NCI-H526 (cell line): ENCODE data around the gene ARL4A.
"Not testable (repeated sequence)": the region's sequence is repeated elsewhere in the genome, so short reads cannot be mapped to it uniquely, and the experiment has no call there.

ENCODE experiments used
- DNase-seq, 2 experiments: peaks; one replicate each; lab custom pipeline; 2025; lab: John Stamatoyannopoulos, UW

Gene ARL4A, protein sequence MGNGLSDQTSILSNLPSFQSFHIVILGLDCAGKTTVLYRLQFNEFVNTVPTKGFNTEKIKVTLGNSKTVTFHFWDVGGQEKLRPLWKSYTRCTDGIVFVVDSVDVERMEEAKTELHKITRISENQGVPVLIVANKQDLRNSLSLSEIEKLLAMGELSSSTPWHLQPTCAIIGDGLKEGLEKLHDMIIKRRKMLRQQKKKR

DNA sequence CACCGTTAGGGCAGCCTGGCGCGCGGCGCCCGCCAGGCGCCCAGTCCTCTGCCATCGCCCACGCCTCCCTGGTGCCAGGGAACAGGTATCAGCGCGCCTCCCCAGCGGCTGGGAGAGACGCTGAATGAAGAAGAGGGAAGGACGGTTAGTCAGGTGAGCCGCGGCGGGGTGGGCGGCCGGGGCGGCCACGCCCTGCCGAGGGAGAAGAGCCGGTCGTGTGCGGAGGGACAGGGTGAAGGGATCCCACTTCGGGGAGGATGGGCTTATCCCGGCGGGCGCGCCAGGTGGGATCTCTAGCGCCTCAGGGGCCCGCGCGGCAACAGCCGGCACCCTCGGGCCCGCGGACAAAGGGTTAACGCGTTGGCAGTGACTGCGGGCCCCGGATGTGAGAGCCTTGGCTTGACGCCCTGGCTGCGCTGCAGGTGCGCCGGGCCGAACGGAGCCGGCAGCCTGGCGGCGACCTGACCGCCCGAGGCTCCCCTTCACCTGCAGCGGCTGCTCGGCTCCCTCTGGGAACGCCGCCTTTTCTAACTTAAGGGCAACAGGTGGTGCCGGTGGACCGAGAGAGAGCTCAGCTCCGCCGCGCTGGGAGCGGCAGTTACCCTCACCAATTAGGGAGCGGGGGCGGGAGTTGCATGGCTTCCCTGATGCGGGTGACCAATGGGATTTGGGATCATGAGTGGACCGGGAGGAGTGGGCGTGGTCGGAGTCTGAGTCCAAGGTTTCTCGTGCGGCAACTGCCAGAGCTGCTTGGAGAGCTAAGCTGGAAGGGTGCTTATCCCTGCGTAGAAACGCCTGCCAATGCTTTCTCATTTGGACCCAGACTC lies at the start of gene ARL4A:
Gene ARL4A, plus strand, starts transcription at position 743 of the 827 bp plus-strand sequence. CDS start 622 bp downstream, outside the sequence.
- peak; percentile 98 to 99 for DNase-seq

DNA sequence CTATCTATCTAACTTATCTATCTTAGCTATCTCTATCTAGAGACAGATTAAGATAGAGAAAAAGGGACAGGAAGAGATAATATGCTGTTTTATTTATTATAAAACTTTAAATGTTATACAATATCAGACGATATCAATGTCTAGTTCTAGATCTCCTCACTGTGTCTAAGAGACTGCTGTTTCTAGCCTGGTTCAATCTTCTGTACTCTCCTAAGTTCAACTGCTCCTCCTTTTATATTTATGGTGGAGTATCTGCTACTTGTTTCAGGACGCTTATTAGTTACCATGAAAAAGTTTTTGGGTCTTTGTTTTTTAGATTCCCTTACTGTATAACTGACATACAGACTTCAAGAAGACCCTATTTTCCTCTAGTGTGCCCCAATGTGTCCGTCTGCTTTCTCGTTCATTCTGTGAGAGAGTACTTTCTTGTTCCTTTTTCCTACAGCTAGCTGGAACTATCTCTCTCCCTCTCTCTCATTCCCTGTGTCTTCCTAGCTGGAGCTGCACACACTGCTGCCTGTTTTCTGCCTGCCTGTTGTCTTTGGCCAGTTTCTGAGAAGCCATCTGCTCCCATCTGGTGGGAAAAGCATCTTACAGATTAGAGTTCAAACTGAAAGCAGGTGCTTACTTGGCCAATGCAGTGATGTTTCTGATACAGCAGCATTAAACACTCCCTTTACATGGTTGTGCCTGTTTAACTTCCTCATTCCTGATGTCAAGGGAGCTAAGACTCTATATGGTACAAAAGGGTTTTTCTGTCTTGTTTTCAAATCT lies 49.4 kb upstream of the ARL4A start:
- DNase-seq, result peak in 1 of 2 experiments; percentile 10

DNA sequence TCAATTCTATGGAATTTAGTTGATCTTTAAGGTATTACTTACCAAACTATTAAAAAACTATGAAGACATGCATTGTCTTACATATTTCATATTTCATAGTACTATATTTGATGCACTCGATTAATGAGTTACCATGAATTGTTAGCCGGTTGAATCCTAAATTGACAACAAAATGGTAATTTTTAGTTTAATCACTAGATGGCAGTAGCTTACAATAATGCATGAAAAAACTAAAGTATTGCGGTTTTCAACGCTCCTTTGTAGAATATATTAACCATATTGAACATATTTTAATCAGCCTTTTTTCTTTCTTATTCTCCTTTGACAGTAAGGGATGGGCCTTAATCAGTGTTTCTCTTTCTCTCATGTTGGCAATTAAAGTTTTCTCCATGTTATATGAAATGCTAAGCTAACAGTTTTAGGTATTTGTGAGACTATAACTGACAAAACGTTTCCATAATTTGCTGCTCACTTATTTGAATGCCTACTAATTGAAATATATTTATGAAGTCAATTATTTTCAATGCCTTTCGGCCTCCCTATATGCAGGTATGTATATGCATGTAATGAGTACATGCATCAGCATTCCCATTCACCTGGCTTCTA lies 48.5 kb upstream of the ARL4A start:
- peak; percentile 35 to 65 for DNase-seq

DNA sequence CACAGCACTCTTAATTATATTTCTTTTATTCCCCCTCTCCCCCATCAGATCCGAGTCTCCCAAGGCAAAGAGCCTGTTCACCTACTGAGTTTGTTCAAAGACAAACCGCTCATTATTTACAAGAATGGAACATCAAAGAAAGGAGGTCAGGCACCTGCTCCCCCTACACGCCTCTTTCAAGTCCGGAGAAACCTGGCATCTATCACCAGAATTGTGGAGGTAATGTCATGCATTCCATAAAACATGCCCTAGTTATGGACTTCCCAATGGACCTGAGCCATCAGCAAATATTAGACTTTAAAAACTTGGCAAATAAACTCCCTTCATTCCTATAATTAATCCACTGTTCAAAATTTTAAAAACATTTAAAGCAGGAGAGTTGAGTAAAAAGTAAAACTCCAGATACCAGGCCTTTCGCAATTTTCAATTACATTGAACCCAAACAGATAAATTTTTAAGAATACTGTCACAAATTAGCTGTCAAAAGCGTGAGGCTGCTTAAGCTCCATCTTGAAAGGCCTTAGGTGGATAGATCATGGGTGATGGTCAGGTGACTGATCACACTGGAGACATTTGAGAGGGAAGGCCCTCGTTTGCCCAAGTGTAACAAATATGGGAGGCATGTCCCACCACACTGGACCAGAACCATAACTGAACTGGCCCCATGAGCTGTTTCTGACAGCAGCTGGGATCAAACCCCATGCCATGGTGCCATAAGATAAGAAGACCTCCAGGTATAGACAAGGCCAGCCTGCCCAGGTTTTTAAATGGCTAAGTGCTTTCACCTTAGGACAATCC lies 46.9 kb upstream of the ARL4A start:
- no peak for DNase-seq

DNA sequence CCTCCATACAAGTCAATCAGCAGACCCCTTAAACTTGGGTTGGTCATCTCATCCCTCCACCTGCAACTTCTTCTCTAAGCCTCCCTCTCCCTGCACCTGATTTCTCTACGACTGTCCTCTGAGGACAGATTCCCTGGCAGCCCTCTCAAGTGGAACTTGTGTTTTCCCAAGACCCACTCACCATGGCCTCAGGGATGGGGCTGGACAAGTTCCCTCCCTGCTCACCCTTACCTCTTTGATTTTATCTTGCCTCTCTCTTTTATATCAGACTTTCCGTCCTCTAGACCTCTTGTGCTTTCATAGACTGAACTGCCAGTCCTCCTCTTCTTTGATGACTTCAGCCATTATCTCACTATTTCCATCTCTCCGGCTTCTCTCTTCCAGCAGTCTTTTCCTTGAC lies 46.2 kb upstream of the ARL4A start:
- DNase-seq, result no peak

DNA sequence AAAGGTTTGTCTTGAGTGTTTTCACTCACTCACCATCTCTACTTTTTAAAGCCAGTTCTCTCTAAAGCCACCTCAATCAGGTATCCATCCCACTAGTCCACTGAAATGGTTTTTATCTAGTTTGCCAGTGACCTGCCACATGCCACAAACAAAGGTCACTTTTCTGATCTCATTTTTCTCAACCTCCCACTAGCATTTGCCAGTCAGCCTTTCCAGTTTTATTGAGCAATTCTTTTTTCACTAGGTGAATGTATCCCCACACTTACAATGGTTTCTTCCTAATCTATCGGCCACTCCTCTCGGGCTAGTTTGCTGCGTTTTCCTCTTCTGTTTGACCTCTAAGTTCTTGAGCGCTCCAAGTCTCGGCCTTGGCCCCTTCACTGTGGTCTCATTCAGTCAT lies 44.9 kb upstream of the ARL4A start:
- DNase-seq, result no peak

DNA sequence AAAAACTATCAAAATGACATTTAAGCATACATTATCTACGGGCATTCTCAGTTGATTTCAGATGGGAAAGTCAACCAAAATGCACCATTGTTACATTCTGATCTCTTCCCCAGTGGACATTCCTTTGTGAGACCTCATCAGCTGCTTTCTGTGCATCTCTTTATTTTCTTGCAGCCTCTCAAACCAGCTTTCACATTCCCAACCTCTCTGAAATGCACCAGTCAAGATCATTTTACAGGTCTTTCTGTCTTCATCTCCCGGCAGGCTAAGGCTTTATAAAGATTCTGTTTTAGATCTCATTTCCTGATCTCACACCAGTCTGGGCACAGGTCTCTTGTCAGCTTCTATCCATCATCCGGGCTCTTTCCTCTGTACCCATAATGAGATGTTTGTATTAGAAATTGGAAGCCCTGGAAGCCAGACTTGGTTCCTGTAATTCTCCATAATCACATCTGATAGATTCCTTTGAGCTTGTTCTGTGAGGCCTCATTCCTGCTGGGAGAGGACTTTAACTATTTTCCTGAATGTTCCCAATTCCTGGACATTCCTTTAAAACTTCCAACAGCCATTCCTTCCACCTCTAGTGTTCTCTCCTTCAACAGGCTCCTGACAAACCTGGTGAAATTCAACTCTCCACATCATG lies 44.3 kb upstream of the ARL4A start:
- no peak for DNase-seq

DNA sequence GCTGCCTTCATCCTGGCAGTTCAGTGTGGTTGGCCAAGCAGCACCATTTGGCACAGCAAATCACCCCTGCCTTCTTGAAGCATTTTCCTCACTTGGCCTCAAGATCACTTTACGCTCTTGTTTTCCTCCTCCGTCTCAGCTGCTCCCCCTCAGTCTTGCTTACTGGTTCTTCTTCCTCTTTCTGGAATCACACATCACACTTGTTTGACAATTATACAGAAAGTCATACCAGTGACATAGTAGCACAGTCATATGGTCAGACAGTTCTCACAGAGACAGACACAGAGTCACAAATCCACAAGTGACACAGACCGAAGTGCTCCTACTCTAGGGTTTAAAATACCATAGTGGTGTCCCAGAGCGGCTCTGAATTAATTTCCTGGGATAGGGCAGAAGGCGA lies 43.8 kb upstream of the ARL4A start:
- no peak for DNase-seq

DNA sequence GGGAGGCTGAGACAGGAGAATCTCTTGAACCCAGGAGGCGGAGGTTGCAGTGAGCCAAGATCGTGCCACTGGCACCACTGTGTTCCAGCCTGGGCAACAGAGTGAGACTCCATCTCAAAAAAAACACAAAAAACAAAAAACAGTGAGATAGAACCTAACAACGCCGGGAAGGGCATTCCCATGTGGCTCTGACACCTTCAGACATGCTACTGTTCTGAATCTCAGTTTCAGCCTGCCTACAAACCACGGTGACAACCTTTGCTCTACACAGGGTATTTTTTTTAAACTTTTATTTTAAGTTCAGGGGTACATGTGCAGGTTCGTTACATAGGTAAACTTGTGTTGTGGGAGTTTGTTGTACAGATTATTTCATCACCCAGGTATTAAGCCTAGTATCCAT lies 42.2 kb upstream of the ARL4A start:
- DNase-seq, result not testable (repeated sequence)

DNA sequence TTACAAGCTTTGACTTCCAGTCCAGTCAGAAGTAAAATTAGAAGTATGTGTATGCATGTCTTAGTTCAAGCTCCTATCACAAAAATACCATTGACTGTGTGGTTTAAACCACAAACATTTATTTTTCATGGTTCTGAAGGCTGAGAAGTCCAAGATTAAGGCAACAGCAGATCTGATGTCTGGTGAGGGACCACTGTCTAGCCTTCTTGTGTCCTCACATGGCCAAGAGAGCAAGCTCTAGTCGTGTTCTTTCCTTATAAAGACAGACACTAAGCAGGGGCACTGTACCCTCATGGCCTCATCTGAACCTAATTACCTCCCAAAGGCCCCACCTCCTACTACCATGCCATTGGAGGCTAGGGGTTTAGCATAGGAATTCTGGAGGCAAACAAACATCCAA lies 41.3 kb upstream of the ARL4A start:
- no peak for DNase-seq

DNA sequence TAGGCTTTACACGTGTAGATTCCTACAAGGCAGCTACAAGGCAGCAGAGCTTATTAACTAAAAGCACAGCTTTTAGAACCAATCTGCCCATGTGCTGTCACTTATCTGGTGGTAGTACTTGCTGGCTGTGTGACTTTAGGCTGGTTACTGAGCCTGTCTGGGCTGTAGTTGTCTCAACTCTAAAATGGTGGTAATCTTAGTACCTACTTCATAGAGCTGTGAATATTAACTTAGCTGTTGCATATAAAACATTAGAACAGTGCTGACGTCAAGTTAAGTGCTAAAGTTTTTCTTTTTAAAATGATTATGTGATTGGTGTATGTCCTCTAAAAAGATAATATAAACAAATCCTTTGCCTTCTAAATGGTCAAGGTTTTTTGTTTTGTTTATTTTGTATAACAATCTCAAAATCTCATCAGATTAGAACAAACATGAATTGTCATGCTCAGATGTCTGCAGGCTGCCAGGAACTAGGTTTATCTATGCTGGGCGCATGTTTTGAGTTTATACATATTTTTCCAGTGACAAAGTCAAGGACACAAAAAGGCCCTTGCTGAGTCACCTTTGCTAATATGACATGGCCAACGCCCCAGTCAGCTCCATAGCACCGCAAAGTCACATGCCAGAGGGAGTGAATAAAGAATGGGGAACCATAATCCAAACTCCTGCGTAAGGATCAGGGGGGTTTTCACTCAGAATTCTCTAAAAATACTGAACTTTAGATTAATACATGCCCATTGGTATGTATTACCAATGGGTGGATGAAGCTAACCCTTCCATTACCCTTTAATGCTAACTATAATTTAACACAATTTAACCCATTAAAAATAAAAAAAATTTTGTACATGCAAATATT lies 39.8 kb upstream of the ARL4A start:
- DNase-seq, result no peak

DNA sequence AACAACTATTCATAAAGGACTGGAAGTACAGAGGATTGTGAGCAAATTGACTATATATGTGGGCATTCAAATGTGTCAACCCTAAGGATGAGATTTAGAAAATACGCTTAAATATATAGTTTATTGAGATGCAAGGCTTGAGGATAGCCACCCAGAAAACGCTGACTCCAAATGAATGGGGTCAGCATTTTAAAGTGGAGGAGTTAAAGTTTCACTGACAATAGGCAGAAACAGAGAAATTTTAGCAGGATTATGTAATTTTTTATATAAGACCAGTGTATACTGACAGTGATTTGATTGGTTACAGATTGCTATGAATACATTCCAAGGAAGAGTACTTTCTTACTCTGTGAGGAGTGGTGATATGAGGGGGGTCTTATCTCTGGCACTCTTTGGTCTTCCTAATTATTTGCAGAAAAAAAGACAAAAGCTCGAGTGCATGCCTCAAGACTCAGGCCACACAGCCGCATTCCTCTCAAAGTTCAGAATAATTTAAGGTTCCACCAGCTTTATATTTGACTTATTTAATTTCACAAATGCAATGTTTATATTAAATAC lies 38.6 kb upstream of the ARL4A start:
- no peak for DNase-seq

DNA sequence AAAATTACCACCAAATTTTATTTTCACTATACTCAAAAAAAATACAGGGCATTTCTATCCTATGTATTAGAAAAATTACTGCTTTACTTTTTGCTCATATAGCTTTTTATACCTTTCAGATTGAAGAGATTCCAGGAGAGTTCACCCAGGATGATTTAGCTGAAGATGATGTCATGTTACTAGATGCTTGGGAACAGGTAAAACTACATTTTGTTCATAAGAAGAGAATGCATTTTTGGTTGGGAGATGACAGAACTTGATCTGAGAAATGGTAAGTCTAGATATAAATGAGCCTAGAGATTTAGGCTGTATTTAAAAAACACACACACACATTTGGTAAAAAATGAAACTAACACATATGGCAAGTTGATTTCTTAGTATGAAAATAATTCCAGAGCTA lies 38.1 kb upstream of the ARL4A start:
- no peak for DNase-seq

DNA sequence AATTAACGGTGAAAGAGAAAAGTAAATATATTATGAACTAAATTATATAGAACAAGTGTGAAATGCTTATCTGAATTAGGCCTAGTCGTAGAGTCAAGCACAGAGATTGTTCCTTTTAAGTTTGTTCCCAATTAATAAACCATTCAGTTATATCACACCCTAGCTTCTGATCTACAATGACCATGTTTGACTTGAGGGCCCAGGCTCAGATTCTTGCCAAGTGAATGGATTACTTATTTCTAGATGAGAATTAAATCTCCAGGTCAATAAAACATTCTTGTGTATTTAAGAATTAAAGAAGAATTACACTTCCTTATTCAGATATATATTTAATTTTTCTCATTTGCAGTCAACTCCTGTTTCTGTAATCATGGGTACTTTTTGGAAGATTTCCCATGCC lies 37.4 kb upstream of the ARL4A start:
- DNase-seq, result no peak

DNA sequence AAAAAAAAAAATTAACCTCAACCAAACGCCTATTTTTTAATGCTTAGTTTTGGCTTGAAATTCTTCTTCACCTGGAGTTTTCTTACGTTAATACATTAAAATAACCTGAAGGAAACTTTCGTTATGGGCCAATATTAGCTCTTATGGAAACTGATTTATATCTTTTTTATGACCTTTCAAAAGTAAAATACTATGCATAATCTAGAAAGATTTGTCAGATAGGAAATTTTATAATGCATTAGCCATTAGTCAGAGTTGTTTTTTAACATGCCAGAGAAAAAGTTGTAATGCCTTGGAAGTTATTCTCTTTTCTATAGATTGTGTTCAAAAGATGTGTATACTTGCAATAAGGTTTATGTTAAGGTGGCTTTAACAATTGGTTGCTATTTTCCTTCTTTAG lies 34.3 kb upstream of the ARL4A start:
- no peak for DNase-seq

DNA sequence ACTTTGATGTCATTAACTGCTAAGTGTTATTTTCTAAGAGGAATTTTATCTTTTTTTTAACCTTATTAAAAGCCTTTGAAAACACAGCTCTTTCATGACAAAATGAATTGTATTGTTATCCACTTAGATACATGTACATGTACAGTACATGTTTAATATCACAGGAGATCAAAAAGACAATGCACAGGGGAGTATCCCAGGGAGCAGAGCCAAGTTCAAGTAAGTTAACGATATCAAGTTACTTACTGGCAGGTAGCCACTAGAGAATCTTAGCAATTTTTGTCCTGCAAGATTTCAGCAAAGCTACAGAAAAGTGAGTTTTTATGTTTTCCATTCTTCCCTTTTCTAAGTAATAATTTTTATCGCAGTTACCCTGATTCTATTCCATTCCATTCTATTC lies 33.9 kb upstream of the ARL4A start:
- no peak for DNase-seq

DNA sequence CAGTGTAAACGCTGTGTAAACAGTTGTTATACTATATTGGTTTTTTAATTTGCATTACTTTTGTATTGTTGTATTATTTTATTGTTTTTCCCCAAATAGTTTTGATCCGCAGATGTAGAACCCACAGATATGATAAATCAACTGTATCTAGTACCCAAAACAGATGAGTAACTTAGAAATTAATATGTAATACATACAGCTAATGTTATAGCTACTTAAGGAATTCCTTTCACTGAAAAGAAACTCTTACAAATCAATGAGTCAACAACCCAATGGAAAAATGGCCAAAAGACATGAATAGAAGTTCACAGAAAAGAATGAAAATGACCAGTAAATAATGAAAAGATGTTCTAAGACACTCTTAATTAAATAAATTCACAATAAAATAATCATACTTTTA lies 32.3 kb upstream of the ARL4A start:
- DNase-seq, result no peak

DNA sequence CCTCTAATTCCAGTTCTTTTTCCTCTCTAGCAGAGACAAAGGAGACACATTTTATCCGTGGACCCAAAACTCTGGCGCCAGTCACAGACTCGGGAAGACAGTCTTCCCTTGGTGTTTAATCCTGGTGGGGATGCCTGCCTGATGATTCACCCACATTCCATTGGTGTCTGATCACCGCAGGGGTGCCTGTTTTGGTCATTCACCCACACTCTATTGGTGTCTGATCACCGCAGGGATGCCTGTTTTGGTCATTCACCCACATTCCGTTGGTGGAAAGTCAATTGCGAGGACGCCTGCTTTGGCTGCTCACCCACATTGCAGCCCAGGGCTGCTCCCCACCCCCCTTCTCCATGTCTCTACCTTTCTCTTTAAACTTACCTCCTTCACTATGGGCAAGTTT lies 27.0 kb upstream of the ARL4A start:
- DNase-seq, result not testable (repeated sequence)

DNA sequence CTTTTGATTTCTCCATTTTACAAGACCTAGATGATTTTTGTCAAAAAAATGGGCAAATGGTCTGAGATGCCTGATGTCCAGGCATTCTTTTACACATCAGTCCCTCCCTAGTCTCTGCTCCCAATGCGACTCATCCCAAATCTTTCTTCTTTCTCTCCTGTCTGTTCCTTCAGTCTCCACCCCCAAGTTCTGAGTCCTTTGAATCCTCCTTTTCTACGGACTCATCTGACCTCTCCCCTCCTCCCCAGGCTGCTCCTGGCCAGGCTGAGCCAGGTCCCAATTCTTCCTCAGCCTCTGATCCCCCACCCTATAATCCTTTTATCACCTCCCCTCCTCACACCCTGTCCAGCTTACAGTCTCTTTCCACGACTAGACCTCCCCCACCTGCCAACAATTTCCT lies 26.4 kb upstream of the ARL4A start:
- not testable (repeated sequence) for DNase-seq

DNA sequence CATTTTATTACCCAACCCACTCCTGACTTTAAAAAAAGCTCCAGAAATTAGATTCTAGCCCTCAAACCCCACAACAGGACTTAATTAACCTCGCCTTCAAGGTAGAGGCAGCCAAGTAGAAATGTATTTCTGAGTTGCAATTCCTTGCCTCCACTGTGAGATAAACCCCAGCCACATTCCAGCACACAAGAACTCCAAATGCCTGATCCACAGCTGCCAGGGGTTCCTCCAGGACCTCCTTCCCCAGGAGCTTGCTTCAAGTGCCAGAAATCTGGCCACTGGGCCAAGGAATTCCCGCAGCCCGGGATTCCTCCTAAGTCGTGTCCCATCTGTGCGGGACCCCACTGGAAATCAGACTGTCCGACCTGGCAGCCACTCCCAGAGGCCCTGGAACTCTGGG lies 25.9 kb upstream of the ARL4A start:
- no peak for DNase-seq
